ENCODE measurements around the gene CAMK1D. TPM values are rescaled to one million over a fixed set of nuclear protein-coding genes. Genes with fewer than 3 reads are reported as not detected.

Gene CAMK1D
- total and polyA plus RNA-seq, 10 of the 15 experiments (the other 5 are each of a cell fraction or from before 2014, with no cell fraction given) = 2.1 to 35.5 (median 14.7) TPM

DNA sequence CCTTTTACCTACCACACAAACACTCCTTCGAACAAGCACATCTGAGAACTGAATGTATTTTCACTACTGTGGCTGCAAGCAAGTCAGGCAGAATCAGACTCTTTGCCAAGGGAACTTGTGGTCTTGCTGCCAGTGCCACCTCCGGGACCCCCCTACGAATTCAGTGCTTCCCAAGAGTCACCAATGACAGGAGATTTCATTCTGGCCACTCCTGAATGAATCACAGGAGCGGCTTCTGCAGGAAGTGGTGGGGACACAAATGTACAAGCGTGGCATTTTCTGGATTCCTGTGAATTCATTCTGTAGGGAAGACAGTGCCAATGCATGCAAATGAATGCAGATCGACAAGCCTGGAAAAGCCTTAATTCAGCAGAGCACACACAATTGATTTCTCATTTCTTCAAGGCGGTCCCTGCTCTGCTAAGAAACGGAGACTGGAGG, 161.2 kb downstream of the CAMK1D start (continued):
- no peak for TF ChIP-seq USF2 (IDR thresholded peaks at IDR 0.05; ENCODE audit: borderline replicate concordance, low read depth, low read length)
- TF ChIP-seq YY1 (IDR thresholded peaks at IDR 0.05; ENCODE audit: low read depth, low read length) = no peak
- no peak for TF ChIP-seq MYB (IDR thresholded peaks at IDR 0.05; ENCODE audit: borderline replicate concordance, low read depth, low read length)
- no peak for TF ChIP-seq ZSCAN29 (IDR thresholded peaks at IDR 0.05)
- no peak for TF ChIP-seq EED (IDR thresholded peaks at IDR 0.05; ENCODE audit: low read depth)
- TF ChIP-seq MAX (IDR thresholded peaks at IDR 0.05; ENCODE audit: low read depth, low read length) = no peak
- no peak for TF ChIP-seq PAX8 (IDR thresholded peaks at IDR 0.05)

- no peaks in the 10 kb centered on the region for H4K20me1 ChIP-seq (ENCODE audit: control insufficient read depth, insufficient read depth)
- 85% methylated on average over 4 of the region's 4 CpGs for whole genome bisulfite sequencing (ENCODE audit: insufficient coverage, insufficient replicate concordance, low lambda C conversion rate, missing lambda C conversion rate)
- no peak overlapping the region for H3K4me3 ChIP-seq
- SMC1A ChIA-PET (ENCODE audit: uncharacterized antibody, unreplicated experiment) = no interaction called here
- no peak overlapping the region for H3K9ac ChIP-seq (ENCODE audit: control insufficient read depth, insufficient read depth, low read length)
- no peak overlapping the region for H3K4me2 ChIP-seq (ENCODE audit: control insufficient read depth, insufficient read depth)
- POLR2A ChIA-PET = no interaction called here
- peaks cover 0 to 4% of the 10 kb centered on the region in 2 experiments; a peak in 1 of 4 replicates for H3K36me3 ChIP-seq (ENCODE audit: control insufficient read depth in 2 of 2, insufficient read depth in 2 of 2, low read length in 1 of 2)
- CTCF ChIA-PET = no interaction called here
- no peaks in the 10 kb centered on the region for H3K9me3 ChIP-seq (replicated peaks; ENCODE audit: control insufficient read depth, insufficient read depth, low read length)
- ATAC-seq (no peak), DNase-seq (ENCODE audit: low read depth, low spot score) (no peak), FAIRE-seq (no peak)
- in situ Hi-C loops (cut with MboI) (no loop called here), intact Hi-C loops (cut with micrococcal nuclease; ENCODE audit: unreplicated experiment) (no loop called here)
- RAD21 ChIA-PET (ENCODE audit: unreplicated experiment) = no interaction called here
- H3K79me2 ChIP-seq (ENCODE audit: control insufficient read depth, insufficient read depth, low read length) = peaks cover 1% of the 10 kb centered on the region
- H3K4me1 ChIP-seq (ENCODE audit: control insufficient read depth, insufficient read depth, low read length) = peaks cover 3% of the 10 kb centered on the region; the same call in 1 of the 2 replicates
- H2AFZ ChIP-seq (ENCODE audit: control insufficient read depth, low read depth, low read length) = no peak overlapping the region
- H3K27me3 ChIP-seq (replicated peaks in 1 of 2; ENCODE audit: control insufficient read depth in 2 of 2, insufficient read depth in 2 of 2, low read length in 1 of 2) = no peaks in the 10 kb centered on the region
- H3K27ac ChIP-seq (ENCODE audit: control insufficient read depth, insufficient read depth) = no peak overlapping the region
- no TSS peak for BruUV-seq (replicated peaks)
- TF ChIP-seq TCF7 (IDR thresholded peaks at IDR 0.05; ENCODE audit: borderline replicate concordance) = no peak
- no peak for TF ChIP-seq SUZ12 (IDR thresholded peaks at IDR 0.05; ENCODE audit: unreplicated experiment)
- TF ChIP-seq, protein P1, sequence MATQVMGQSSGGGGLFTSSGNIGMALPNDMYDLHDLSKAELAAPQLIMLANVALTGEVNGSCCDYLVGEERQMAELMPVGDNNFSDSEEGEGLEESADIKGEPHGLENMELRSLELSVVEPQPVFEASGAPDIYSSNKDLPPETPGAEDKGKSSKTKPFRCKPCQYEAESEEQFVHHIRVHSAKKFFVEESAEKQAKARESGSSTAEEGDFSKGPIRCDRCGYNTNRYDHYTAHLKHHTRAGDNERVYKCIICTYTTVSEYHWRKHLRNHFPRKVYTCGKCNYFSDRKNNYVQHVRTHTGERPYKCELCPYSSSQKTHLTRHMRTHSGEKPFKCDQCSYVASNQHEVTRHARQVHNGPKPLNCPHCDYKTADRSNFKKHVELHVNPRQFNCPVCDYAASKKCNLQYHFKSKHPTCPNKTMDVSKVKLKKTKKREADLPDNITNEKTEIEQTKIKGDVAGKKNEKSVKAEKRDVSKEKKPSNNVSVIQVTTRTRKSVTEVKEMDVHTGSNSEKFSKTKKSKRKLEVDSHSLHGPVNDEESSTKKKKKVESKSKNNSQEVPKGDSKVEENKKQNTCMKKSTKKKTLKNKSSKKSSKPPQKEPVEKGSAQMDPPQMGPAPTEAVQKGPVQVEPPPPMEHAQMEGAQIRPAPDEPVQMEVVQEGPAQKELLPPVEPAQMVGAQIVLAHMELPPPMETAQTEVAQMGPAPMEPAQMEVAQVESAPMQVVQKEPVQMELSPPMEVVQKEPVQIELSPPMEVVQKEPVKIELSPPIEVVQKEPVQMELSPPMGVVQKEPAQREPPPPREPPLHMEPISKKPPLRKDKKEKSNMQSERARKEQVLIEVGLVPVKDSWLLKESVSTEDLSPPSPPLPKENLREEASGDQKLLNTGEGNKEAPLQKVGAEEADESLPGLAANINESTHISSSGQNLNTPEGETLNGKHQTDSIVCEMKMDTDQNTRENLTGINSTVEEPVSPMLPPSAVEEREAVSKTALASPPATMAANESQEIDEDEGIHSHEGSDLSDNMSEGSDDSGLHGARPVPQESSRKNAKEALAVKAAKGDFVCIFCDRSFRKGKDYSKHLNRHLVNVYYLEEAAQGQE (IDR thresholded peaks at IDR 0.05; ENCODE audit: low read depth, low read length) = no peak
Observed at GRCh38 chr10:12510984-12511383, 161.6 kb downstream of the CAMK1D start.

All from GM12878 (cell line).